GM21447 (cell line): Measurements from ENCODE around the gene AVEN.
"Not testable (repeated sequence)": the region's sequence is repeated elsewhere in the genome, so short reads cannot be mapped to it uniquely, and the experiment has no call there.

Experiments used
- ATAC-seq: cut with Tn5 transposase; IDR thresholded peaks from one replicate; pipeline ENCODE4 v1.9.1; 2021; ENCODE audit not compliant: unreplicated experiment

Gene AVEN

GRCh38 chr15:34038871-34039789 is at the start of gene AVEN:
Gene AVEN (minus strand): TSS chr15:34039204. CDS start chr15:34039046, 158 bp downstream.
- peak; percentile 49 for ATAC-seq

GRCh38 chr15:34085746-34086145 is 46.7 kb upstream of the AVEN start:
- ATAC-seq, result no peak

- no peak for ATAC-seq
These were observed 45.1 kb upstream of the AVEN start for GRCh38 chr15:34084086-34084485.

GRCh38 chr15:34079904-34080303 is 40.9 kb upstream of the AVEN start:
- no peak for ATAC-seq

- no peak for ATAC-seq
These were observed 39.9 kb upstream of the AVEN start for GRCh38 chr15:34078900-34079299.

GRCh38 chr15:34076785-34077184 is 37.8 kb upstream of the AVEN start:
- ATAC-seq, result no peak

GRCh38 chr15:34070003-34070402 is 31.0 kb upstream of the AVEN start:
- ATAC-seq, result no peak

- no peak for ATAC-seq
These were observed 26.9 kb upstream of the AVEN start for GRCh38 chr15:34065941-34066340.

GRCh38 chr15:34065261-34065660 is 26.3 kb upstream of the AVEN start:
- ATAC-seq, result no peak

GRCh38 chr15:34064438-34064837 is 25.4 kb upstream of the AVEN start:
- ATAC-seq, result no peak

GRCh38 chr15:34059946-34060345 is 20.9 kb upstream of the AVEN start:
- no peak for ATAC-seq

- no peak for ATAC-seq
These were observed 20.5 kb upstream of the AVEN start for GRCh38 chr15:34059476-34059875.

- no peak for ATAC-seq
These were observed 17.9 kb upstream of the AVEN start for GRCh38 chr15:34056911-34057310.

- no peak for ATAC-seq
These were observed 17.0 kb upstream of the AVEN start for GRCh38 chr15:34055868-34056595.

- no peak for ATAC-seq
These were observed 15.2 kb upstream of the AVEN start for GRCh38 chr15:34054081-34054707.

- ATAC-seq, result not testable (repeated sequence)
These were observed 11.4 kb upstream of the AVEN start for GRCh38 chr15:34050385-34050784.

GRCh38 chr15:34049112-34049511 is 10.1 kb upstream of the AVEN start:
- ATAC-seq, result no peak

- ATAC-seq, result no peak
These were observed 9.1 kb upstream of the AVEN start for GRCh38 chr15:34047893-34048775.

GRCh38 chr15:34046471-34047145 is 7.6 kb upstream of the AVEN start:
- no peak for ATAC-seq

- no peak for ATAC-seq
These were observed 4.8 kb upstream of the AVEN start for GRCh38 chr15:34043813-34044212.
